ENCODE results near the gene CNGA4. TPM values are rescaled to one million over a fixed set of nuclear protein-coding genes. Genes with fewer than 3 reads are reported as not detected.
A peak's percentile ranks its signal among the peaks of the same experiment; 100 is the strongest.

Gene CNGA4
- total RNA-seq, 4 donors from 2014 or later = 0.85 to 1.1 TPM; not detected in 2

DNA sequence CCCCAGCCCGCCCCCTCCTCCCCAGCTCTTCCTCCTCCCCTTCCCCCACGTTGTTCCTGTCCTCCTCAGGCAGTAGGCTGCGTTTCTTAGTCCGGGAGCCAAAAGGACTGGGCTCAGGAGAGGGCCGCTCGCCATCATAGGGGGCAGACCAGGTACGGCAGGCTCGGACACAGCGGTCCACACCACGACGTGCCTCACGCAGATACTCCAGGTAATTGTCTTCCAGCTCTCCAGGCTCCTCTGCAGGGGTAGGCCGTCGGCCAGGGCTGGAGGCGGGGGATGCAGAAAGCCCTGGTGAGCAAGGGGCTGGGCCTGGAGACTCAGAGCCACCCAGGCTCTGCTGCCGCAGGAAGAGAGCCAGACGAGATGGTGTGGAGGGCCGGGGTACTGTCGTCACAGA, 21.2 kb upstream of the CNGA4 start:
- DNase-seq = no peak
- H3K4me1 ChIP-seq = no peaks in the 10 kb centered on the region
- peaks cover 0 to 97% (median 0%) of the 10 kb centered on the region in 3 donors for H3K36me3 ChIP-seq
- no peaks in the 10 kb centered on the region for H3K27me3 ChIP-seq
- no peak overlapping the region for H3K4me3 ChIP-seq
- H3K9me3 ChIP-seq = no peaks in the 10 kb centered on the region
- no peak overlapping the region for H3K27ac ChIP-seq
- no peak for TF ChIP-seq CTCF (IDR thresholded peaks at IDR 0.05)
- no peak for TF ChIP-seq POLR2A (IDR thresholded peaks at IDR 0.05)

GRCh38 chr11:6219359-6219758, 19.5 kb upstream of the CNGA4 start:
- H3K36me3 ChIP-seq = peaks cover 0 to 98% (median 0%) of the 10 kb centered on the region in 3 donors
- no peak overlapping the region for H3K27ac ChIP-seq
- H3K9me3 ChIP-seq = no peaks in the 10 kb centered on the region
- no peak for DNase-seq
- TF ChIP-seq CTCF (IDR thresholded peaks at IDR 0.05) (no peak), POLR2A (IDR thresholded peaks at IDR 0.05) (no peak)
- no peaks in the 10 kb centered on the region for H3K27me3 ChIP-seq
- no peak overlapping the region for H3K4me3 ChIP-seq
- no peaks in the 10 kb centered on the region for H3K4me1 ChIP-seq

DNA sequence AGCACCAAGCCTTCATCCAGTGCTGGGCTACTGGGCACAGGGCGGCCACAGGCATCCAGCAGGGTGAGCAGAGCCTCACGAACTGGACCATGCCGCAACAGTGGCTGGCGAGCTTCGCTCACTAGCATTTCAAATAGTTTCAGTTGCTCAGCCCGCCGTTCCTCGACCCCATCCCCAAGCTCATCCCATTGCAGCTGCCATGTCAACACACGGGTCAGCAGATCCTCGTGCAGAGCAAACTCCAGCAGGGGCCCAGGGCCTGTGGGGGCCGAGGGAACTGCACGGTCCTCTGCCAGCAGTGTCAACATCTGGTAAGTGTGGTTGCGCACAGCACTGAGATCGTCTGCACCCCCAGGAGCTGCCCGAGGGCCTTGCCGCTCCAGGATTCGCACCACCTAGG, 15.0 kb upstream of the CNGA4 start:
- no peak overlapping the region for H3K4me3 ChIP-seq
- TF ChIP-seq CTCF (IDR thresholded peaks at IDR 0.05) = no peak
- no peak for TF ChIP-seq POLR2A (IDR thresholded peaks at IDR 0.05)
- H3K4me1 ChIP-seq = peaks cover 0 to 26% (median 0%) of the 10 kb centered on the region in 4 donors
- no peaks in the 10 kb centered on the region for H3K27me3 ChIP-seq
- H3K9me3 ChIP-seq = no peaks in the 10 kb centered on the region
- H3K36me3 ChIP-seq = peaks cover 0 to 57% (median 0%) of the 10 kb centered on the region in 3 donors
- no peak for DNase-seq
- H3K27ac ChIP-seq = no peak overlapping the region

DNA sequence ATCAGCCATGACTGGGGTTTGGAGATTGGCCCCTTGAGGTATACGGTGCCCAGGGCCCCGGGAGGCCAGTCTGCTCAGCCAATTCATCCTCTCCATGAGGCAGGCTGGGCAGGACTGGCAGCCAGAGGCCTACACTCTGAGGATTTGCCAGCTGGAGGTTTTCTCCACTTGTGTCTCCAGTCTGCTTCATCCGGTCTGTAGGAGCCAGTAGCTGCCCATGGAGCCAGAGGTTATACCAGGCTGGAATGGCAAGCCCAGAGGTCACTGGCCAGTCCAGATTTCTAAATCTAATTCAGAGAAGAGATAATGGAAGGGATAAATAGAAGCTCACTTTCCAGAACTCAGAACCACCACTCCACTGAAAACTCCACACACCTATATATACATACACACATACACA, 14.5 kb upstream of the CNGA4 start:
- H3K9me3 ChIP-seq = no peaks in the 10 kb centered on the region
- TF ChIP-seq POLR2A (IDR thresholded peaks at IDR 0.05) = no peak
- TF ChIP-seq CTCF (IDR thresholded peaks at IDR 0.05) = no peak
- no peak for DNase-seq
- no peak overlapping the region for H3K27ac ChIP-seq
- H3K4me1 ChIP-seq = peaks cover 0 to 26% (median 0%) of the 10 kb centered on the region in 4 donors
- peaks cover 0 to 51% (median 0%) of the 10 kb centered on the region in 3 donors for H3K36me3 ChIP-seq
- H3K27me3 ChIP-seq = no peaks in the 10 kb centered on the region
- H3K4me3 ChIP-seq = no peak overlapping the region

DNA sequence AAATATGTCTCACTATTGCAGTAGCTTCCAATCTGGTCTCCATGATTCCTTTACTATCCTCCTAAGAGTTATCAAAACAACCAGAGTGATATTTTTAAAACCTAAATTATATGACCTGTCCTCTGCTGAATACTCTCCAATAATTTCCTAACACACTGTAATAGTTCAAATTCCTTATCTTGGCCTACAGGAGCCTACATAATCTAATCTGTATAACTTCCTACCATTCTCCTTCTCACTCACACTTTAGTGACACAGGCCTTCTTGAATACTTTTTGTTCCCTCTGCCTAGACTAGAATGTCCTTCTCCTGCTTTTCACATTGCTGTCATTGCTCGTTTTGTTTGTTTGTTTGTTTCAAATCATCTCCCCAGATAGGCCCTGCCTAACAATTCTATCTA, 13.9 kb upstream of the CNGA4 start:
- Histone ChIP-seq H3K27me3 (no peaks in the 10 kb centered on the region), H3K36me3 (peaks cover 0 to 45% (median 0%) of the 10 kb centered on the region in 3 donors), H3K4me3 (no peak overlapping the region), H3K4me1 (peaks cover 0 to 26% (median 0%) of the 10 kb centered on the region in 4 donors), H3K27ac (no peak overlapping the region), H3K9me3 (no peaks in the 10 kb centered on the region)
- TF ChIP-seq CTCF (IDR thresholded peaks at IDR 0.05) (no peak), POLR2A (IDR thresholded peaks at IDR 0.05) (no peak)
- DNase-seq = no peak

DNA sequence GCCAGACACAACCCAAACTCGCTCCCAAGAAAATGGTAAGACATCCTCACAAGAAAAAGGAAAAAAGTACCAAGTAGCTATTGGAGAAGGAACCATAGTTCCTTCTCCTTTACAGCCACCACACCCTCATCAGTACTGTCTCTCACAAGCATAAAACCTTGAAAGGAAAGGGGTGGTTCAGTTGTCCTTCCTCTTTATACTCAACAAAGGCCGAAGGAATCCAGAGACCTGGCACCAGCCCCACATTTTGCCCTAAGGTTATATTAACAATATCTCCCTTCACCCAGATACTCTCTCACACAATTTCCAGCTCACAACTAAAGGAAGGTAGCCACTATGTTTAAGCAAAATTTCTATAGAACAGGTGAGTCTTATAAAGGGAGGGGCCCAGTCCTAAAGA, 13.0 kb upstream of the CNGA4 start:
- TF ChIP-seq CTCF (IDR thresholded peaks at IDR 0.05) (no peak), POLR2A (IDR thresholded peaks at IDR 0.05) (no peak)
- DNase-seq = no peak
- no peak overlapping the region for H3K4me3 ChIP-seq
- no peaks in the 10 kb centered on the region for H3K9me3 ChIP-seq
- H3K27ac ChIP-seq = peak overlapping the region in 2 of 4 donors; percentile 12 to 50
- H3K4me1 ChIP-seq = peaks cover 0 to 26% (median under 1%) of the 10 kb centered on the region in 4 donors
- H3K36me3 ChIP-seq = peaks cover 0 to 36% (median 0%) of the 10 kb centered on the region in 3 donors
- H3K27me3 ChIP-seq = no peaks in the 10 kb centered on the region

Data from Peyer's patch (tissue), 4 donors.